Measurements from ENCODE around the gene KCNAB1.

DNA sequence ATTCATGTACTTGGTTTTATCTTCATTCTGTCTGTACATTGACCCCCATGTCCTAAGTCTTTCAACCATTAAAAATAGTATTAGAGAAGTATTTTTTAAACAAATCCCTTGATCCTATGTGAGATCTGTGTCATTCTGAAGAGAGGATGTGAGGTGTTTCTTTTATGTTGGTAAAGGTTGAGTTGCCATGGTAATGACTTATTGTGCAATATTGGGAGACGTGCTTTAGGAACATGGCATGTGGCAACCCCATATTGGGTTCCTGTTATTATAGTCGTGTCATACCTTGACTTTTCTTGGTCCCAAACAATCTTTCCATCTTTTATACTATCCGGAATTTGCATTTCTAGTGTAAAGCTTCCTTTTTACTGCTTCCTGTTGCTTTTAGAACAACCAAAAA is 203.1 kb downstream of the KCNAB1 start:
- TF ChIP-seq, protein P1, sequence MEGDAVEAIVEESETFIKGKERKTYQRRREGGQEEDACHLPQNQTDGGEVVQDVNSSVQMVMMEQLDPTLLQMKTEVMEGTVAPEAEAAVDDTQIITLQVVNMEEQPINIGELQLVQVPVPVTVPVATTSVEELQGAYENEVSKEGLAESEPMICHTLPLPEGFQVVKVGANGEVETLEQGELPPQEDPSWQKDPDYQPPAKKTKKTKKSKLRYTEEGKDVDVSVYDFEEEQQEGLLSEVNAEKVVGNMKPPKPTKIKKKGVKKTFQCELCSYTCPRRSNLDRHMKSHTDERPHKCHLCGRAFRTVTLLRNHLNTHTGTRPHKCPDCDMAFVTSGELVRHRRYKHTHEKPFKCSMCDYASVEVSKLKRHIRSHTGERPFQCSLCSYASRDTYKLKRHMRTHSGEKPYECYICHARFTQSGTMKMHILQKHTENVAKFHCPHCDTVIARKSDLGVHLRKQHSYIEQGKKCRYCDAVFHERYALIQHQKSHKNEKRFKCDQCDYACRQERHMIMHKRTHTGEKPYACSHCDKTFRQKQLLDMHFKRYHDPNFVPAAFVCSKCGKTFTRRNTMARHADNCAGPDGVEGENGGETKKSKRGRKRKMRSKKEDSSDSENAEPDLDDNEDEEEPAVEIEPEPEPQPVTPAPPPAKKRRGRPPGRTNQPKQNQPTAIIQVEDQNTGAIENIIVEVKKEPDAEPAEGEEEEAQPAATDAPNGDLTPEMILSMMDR (conservative IDR thresholded peaks at IDR 0.05), result no peak
- no peak for TF ChIP-seq EZH2 (IDR thresholded peaks at IDR 0.05; ENCODE audit: low read depth)

Data from PC-9 (cell line).